ENCODE results near the gene ZCCHC14. TPM values are rescaled to one million over a fixed set of nuclear protein-coding genes. Genes with fewer than 3 reads are reported as not detected.

ZCCHC14 gene
- total and polyA plus RNA-seq, 2 of the 8 experiments (the other 6 are each of a cell fraction or from before 2014, with no cell fraction given) = 8.2 to 28.2 TPM

DNA sequence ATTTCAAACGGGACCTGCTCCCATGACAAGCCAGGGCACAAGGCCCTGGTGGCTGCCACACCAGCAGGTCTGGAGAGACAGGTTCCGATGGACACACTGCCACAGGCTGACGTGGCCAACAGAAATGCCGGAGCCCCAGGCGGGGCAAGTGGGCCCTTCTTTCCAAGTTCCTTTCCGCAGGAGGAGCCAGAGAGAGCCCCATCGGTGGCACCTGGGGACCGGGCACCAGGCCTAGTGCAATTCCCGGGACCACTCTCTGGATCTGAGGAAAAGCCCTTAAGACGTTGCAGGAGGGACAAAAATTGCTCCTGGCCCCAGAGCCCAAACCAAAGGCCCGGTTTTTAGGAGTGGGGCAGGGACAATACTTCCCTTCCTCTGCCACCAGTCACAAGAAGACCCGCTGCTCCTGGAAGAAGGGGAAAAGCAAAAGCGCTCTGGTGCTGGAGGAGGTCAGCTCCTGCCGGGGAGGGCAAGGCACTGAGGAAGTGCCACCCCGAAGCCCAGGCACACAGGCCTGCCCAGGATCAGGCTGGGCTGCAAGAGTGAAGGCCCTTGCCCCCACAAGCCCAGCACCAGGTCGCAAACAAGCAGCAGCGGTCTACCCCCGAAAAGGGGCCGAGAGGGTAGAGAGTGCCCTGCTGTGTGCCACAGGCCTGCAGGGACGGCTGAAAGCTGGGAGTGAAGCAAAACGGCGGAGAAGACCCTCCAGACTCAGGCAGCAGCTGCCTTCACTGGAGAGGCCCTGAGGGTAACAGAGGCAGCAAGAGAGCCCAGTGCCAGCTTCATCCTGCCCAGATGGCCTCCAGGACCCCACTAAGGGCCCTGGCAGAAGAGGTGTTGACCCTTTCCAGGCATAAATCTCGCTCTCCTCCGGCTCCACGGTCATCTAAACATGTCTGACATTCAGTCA is 71.6 kb downstream of the ZCCHC14 start (continued):
- TF ChIP-seq CTCF (IDR thresholded peaks at IDR 0.05; ENCODE audit: control extremely low read depth in 1 of 3, insufficient read depth in 1 of 3, low read depth in 1 of 3, low read length in 3 of 3) (no peak), BCL11A (IDR thresholded peaks at IDR 0.05; ENCODE audit: low read depth in 2 of 2, low read length in 2 of 2) (no peak), RAD21 (IDR thresholded peaks at IDR 0.05 in 1 of 2, conservative IDR thresholded peaks at IDR 0.05 in 1 of 2; ENCODE audit: low read depth in 2 of 2, low read length in 2 of 2) (no peak), TEAD4 (IDR thresholded peaks at IDR 0.05; ENCODE audit: low read depth, low read length) (no peak), POLR2A (IDR thresholded peaks at IDR 0.05; ENCODE audit: control extremely low read depth in 1 of 2, low read depth in 2 of 2, low read length in 2 of 2) (no peak), NANOG (IDR thresholded peaks at IDR 0.05; ENCODE audit: insufficient read depth, low read depth, low read length, poor library complexity, severe bottlenecking) (no peak), NRF1 (IDR thresholded peaks at IDR 0.05; ENCODE audit: low read depth, low read length) (no peak), GABPA (IDR thresholded peaks at IDR 0.05; ENCODE audit: borderline replicate concordance, insufficient read depth, low read length) (no peak), GTF2F1 (IDR thresholded peaks at IDR 0.05; ENCODE audit: borderline replicate concordance, low read depth, low read length) (no peak), CREB1 (IDR thresholded peaks at IDR 0.05) (no peak), RXRA (IDR thresholded peaks at IDR 0.05; ENCODE audit: insufficient read depth, low read depth, low read length) (no peak), ASH2L (IDR thresholded peaks at IDR 0.05; ENCODE audit: low read length) (no peak)
